ENCODE measurements around the gene ZC3H12D. TPM values are rescaled to one million over a fixed set of nuclear protein-coding genes. Genes with fewer than 3 reads are reported as not detected.

Gene ZC3H12D
- total and polyA plus RNA-seq, 4 experiments from 2014 or later = 3.1 to 106 (median 50.6) TPM

GRCh38 chr6:149397384-149397783, 87.4 kb downstream of the ZC3H12D start:
- no peaks in the 10 kb centered on the region for H3K9me3 ChIP-seq (ENCODE audit: control insufficient read depth in 1 of 2, low read length in 2 of 2)
- Mint-ChIP-seq H3K36me3 (peaks cover 67% of the 10 kb centered on the region in 2 donors), H3K27me3 (no peaks in the 10 kb centered on the region), H3K9me3 (no peaks in the 10 kb centered on the region), H3K4me3 (no peak overlapping the region), H3K27ac (peak overlapping the region in 3 of 7 donors; percentile 26 to 86 (median 64)), H3K4me1 (peaks cover 35 to 42% (median 39%) of the 10 kb centered on the region in 4 donors)
- CTCF ChIA-PET (ENCODE audit: partially characterized antibody) = no interaction called here
- no peaks in the 10 kb centered on the region for H3K27me3 ChIP-seq (ENCODE audit: insufficient read depth, low read length)
- H3K36me3 ChIP-seq (ENCODE audit: insufficient read depth, low read length) = peaks cover 37% of the 10 kb centered on the region
- POLR2A ChIA-PET (ENCODE audit: partially characterized antibody) = interaction anchor here (0.6 kb wide), 1 partner anchor 331 kb away, joined by 3 read pairs; no protein-coding TSS in a partner anchor
- DNase-seq = no peak
- H3K4me3 ChIP-seq (ENCODE audit: low read length in 2 of 2) = no peak overlapping the region
- H3K4me1 ChIP-seq (ENCODE audit: insufficient read depth, low read length) = peaks cover 26% of the 10 kb centered on the region
- intact Hi-C loops (cut with micrococcal nuclease) = no loop called here
- H3K27ac ChIP-seq (ENCODE audit: low read depth, low read length) = no peak overlapping the region

Other genes with a start within 250 kb of the ZC3H12D start
- 100 to 1,000 TPM; 108 to 116 TPM for gene TAB2, start 167.3 kb downstream of the ZC3H12D start, total RNA-seq
- gene TAB2, start 167.3 kb downstream of the ZC3H12D start, polyA plus RNA-seq = 10 to 100 TPM; 27.0 to 28.9 TPM
- gene SUMO4, start 84.8 kb downstream of the ZC3H12D start, total RNA-seq = 10 to 100 TPM in 1 of 2 experiments, 1 to 10 TPM in 1; 6.8 to 10.0 TPM
- gene SUMO4, start 84.8 kb downstream of the ZC3H12D start, polyA plus RNA-seq = 1 to 10 TPM in 1 of 2 donors, not detected in 1; 2.2 TPM
- gene PPIL4, start 61.0 kb upstream of the ZC3H12D start, total RNA-seq = 10 to 100 TPM; 33.1 to 35.7 TPM
- 10 to 100 TPM in 1 of 2 donors, 1 to 10 TPM in 1; 10.0 to 14.5 TPM for gene PPIL4, start 61.0 kb upstream of the ZC3H12D start, polyA plus RNA-seq
- gene GINM1, start 81.4 kb upstream of the ZC3H12D start, total RNA-seq = 10 to 100 TPM; 17.1 to 18.5 TPM
- gene GINM1, start 81.4 kb upstream of the ZC3H12D start, polyA plus RNA-seq = 10 to 100 TPM; 23.2 to 26.1 TPM
- 10 to 100 TPM; 18.2 to 21.4 TPM for gene KATNA1, start 163.7 kb upstream of the ZC3H12D start, total RNA-seq
- gene KATNA1, start 163.7 kb upstream of the ZC3H12D start, polyA plus RNA-seq = 10 to 100 TPM; 27.5 to 34.7 TPM
- gene LATS1, start 233.1 kb upstream of the ZC3H12D start, total RNA-seq = 10 to 100 TPM; 47.4 to 51.8 TPM
- 10 to 100 TPM in 1 of 2 donors, 1 to 10 TPM in 1; 5.8 to 16.4 TPM for gene LATS1, start 233.1 kb upstream of the ZC3H12D start, polyA plus RNA-seq

Data from CD4-positive, alpha-beta memory T cell (primary cell).